ENCODE measurements around the gene GPR84. TPM values are rescaled to one million over a fixed set of nuclear protein-coding genes. Genes with fewer than 3 reads are reported as not detected.

Gene GPR84
- total and polyA plus RNA-seq, 10 of the 15 experiments (the other 5 are each of a cell fraction or from before 2014, with no cell fraction given), result 0.37 to 4.7 (median 2.6) TPM

- TF ChIP-seq, protein P1, sequence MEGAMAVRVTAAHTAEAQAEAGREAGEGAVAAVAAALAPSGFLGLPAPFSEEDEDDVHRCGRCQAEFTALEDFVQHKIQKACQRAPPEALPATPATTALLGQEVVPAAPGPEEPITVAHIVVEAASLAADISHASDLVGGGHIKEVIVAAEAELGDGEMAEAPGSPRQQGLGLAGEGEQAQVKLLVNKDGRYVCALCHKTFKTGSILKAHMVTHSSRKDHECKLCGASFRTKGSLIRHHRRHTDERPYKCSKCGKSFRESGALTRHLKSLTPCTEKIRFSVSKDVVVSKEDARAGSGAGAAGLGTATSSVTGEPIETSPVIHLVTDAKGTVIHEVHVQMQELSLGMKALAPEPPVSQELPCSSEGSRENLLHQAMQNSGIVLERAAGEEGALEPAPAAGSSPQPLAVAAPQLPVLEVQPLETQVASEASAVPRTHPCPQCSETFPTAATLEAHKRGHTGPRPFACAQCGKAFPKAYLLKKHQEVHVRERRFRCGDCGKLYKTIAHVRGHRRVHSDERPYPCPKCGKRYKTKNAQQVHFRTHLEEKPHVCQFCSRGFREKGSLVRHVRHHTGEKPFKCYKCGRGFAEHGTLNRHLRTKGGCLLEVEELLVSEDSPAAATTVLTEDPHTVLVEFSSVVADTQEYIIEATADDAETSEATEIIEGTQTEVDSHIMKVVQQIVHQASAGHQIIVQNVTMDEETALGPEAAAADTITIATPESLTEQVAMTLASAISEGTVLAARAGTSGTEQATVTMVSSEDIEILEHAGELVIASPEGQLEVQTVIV (IDR thresholded peaks at IDR 0.05; ENCODE audit: borderline replicate concordance, partially characterized antibody), result no peak
- TF ChIP-seq BCL11A (IDR thresholded peaks at IDR 0.05; ENCODE audit: low read depth, low read length) (no peak), EED (IDR thresholded peaks at IDR 0.05; ENCODE audit: low read depth) (no peak), NFYA (IDR thresholded peaks at IDR 0.05; ENCODE audit: borderline replicate concordance, low read depth, low read length) (no peak), IRF3 (IDR thresholded peaks at IDR 0.05) (no peak), ZSCAN29 (IDR thresholded peaks at IDR 0.05) (no peak), ZNF217 (IDR thresholded peaks at IDR 0.05) (no peak), WRNIP1 (IDR thresholded peaks at IDR 0.05; ENCODE audit: borderline replicate concordance, low read depth, low read length) (no peak), GABPA (IDR thresholded peaks at IDR 0.05; ENCODE audit: low read depth) (no peak), HSF1 (IDR thresholded peaks at IDR 0.05; ENCODE audit: low read depth, low read length) (no peak), ZBTB33 (IDR thresholded peaks at IDR 0.05) (no peak), SP1 (IDR thresholded peaks at IDR 0.05; ENCODE audit: low read depth, low read length) (no peak), POLR2AphosphoS2 (IDR thresholded peaks at IDR 0.05; ENCODE audit: low read depth, low read length) (no peak)
- TF ChIP-seq, protein P2, sequence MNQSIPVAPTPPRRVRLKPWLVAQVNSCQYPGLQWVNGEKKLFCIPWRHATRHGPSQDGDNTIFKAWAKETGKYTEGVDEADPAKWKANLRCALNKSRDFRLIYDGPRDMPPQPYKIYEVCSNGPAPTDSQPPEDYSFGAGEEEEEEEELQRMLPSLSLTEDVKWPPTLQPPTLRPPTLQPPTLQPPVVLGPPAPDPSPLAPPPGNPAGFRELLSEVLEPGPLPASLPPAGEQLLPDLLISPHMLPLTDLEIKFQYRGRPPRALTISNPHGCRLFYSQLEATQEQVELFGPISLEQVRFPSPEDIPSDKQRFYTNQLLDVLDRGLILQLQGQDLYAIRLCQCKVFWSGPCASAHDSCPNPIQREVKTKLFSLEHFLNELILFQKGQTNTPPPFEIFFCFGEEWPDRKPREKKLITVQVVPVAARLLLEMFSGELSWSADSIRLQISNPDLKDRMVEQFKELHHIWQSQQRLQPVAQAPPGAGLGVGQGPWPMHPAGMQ (IDR thresholded peaks at IDR 0.05; ENCODE audit: borderline replicate concordance), result no peak
These were observed 16.9 kb upstream of the GPR84 start (continued) for GRCh38 chr12:54381136-54381535.

Data from GM12878 (cell line).